ENCODE data around the gene ANKRD17. TPM values are rescaled to one million over a fixed set of nuclear protein-coding genes. Genes with fewer than 3 reads are reported as not detected.

The ANKRD17 gene
- total RNA-seq, 1 experiment from 2014 or later, result 66.8 TPM

DNA sequence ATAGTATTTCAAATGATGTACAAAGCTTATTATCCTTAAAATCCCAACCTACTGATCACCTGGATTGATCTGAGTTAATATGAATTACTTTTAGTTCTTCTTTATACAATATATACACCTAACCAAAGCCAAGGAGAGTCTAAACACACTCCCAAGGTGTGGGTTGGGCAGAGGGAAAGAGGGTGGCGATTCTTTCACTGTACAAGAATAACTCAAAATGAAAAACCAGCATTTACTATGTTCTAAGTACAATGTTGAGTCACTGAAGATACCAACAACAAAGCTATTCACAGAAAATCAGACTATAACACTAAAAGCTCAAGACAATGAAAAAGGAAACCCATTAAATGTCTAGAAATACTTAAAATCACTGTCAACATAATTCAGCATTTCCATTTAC, 46.6 kb downstream of the ANKRD17 start:
- no peak overlapping the region for H3K27ac Mint-ChIP-seq (ENCODE audit: unreplicated experiment)
- Histone ChIP-seq H3K4me3 (ENCODE audit: low read depth, low read length) (no peak overlapping the region), H3K9me3 (no peaks in the 10 kb centered on the region), H3K36me3 (ENCODE audit: control insufficient read depth, insufficient read depth, low read length) (no peaks in the 10 kb centered on the region), H3K4me1 (no peaks in the 10 kb centered on the region), H3K27me3 (replicated peaks; ENCODE audit: control insufficient read depth, insufficient read depth, low read length) (no peaks in the 10 kb centered on the region)
- no peak overlapping the region for H3K4me3 Mint-ChIP-seq (ENCODE audit: unreplicated experiment)
- no peaks in the 10 kb centered on the region for H3K27me3 Mint-ChIP-seq (ENCODE audit: insufficient read depth, unreplicated experiment)
- TF ChIP-seq, protein P1, sequence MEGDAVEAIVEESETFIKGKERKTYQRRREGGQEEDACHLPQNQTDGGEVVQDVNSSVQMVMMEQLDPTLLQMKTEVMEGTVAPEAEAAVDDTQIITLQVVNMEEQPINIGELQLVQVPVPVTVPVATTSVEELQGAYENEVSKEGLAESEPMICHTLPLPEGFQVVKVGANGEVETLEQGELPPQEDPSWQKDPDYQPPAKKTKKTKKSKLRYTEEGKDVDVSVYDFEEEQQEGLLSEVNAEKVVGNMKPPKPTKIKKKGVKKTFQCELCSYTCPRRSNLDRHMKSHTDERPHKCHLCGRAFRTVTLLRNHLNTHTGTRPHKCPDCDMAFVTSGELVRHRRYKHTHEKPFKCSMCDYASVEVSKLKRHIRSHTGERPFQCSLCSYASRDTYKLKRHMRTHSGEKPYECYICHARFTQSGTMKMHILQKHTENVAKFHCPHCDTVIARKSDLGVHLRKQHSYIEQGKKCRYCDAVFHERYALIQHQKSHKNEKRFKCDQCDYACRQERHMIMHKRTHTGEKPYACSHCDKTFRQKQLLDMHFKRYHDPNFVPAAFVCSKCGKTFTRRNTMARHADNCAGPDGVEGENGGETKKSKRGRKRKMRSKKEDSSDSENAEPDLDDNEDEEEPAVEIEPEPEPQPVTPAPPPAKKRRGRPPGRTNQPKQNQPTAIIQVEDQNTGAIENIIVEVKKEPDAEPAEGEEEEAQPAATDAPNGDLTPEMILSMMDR (IDR thresholded peaks at IDR 0.05; ENCODE audit: insufficient read depth in 1 of 2, low read depth in 1 of 2, low read length in 1 of 2, severe bottlenecking in 1 of 2, unreplicated experiment in 1 of 2), result no peak
- ChIA-PET POLR2A (no interaction called here), CTCF (no interaction called here)
- DNase-seq, result no peak
- H3K9me3 Mint-ChIP-seq (ENCODE audit: unreplicated experiment), result no peaks in the 10 kb centered on the region
- intact Hi-C loops (cut with micrococcal nuclease; ENCODE audit: unreplicated experiment), result no loop called here
- no TSS peak for BruUV-seq (replicated peaks)
- peaks cover 7% of the 10 kb centered on the region for H3K4me1 Mint-ChIP-seq (ENCODE audit: low read depth, unreplicated experiment)
- H3K36me3 Mint-ChIP-seq (ENCODE audit: insufficient read depth, unreplicated experiment), result no peaks in the 10 kb centered on the region

DNA sequence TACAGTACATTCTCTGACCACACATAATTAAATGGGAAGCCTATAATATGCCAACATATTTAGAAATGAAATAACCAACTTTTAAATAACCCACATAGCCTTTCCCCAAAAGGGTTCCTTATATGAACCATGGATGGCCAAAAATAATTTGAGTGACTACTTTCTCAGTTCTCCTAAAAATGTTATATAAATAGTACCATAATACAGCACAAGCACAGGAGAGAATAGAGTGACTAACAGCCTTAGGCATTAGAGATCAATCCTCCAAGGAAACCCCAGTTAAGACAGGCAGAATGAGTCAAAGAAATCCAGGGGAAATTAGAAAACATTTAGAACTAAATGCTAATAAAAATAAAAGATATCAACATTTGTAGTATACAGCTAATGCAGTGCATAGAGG, 50.2 kb downstream of the ANKRD17 start:
- TF ChIP-seq, protein P1 (IDR thresholded peaks at IDR 0.05; ENCODE audit: insufficient read depth in 1 of 2, low read depth in 1 of 2, low read length in 1 of 2, severe bottlenecking in 1 of 2, unreplicated experiment in 1 of 2), result no peak
- Histone ChIP-seq H3K27me3 (replicated peaks; ENCODE audit: control insufficient read depth, insufficient read depth, low read length) (no peaks in the 10 kb centered on the region), H3K4me1 (no peaks in the 10 kb centered on the region), H3K36me3 (ENCODE audit: control insufficient read depth, insufficient read depth, low read length) (no peaks in the 10 kb centered on the region), H3K9me3 (no peaks in the 10 kb centered on the region), H3K4me3 (ENCODE audit: low read depth, low read length) (no peak overlapping the region)
- intact Hi-C loops (cut with micrococcal nuclease; ENCODE audit: unreplicated experiment), result no loop called here
- BruUV-seq (replicated peaks), result no TSS peak
- ChIA-PET POLR2A (no interaction called here), CTCF (no interaction called here)
- H3K36me3 Mint-ChIP-seq (ENCODE audit: insufficient read depth, unreplicated experiment), result no peaks in the 10 kb centered on the region
- no peak overlapping the region for H3K4me3 Mint-ChIP-seq (ENCODE audit: unreplicated experiment)
- H3K27ac Mint-ChIP-seq (ENCODE audit: unreplicated experiment), result no peak overlapping the region
- H3K9me3 Mint-ChIP-seq (ENCODE audit: unreplicated experiment), result no peaks in the 10 kb centered on the region
- H3K27me3 Mint-ChIP-seq (ENCODE audit: insufficient read depth, unreplicated experiment), result no peaks in the 10 kb centered on the region
- no peak for DNase-seq
- peaks cover 7% of the 10 kb centered on the region for H3K4me1 Mint-ChIP-seq (ENCODE audit: low read depth, unreplicated experiment)

DNA sequence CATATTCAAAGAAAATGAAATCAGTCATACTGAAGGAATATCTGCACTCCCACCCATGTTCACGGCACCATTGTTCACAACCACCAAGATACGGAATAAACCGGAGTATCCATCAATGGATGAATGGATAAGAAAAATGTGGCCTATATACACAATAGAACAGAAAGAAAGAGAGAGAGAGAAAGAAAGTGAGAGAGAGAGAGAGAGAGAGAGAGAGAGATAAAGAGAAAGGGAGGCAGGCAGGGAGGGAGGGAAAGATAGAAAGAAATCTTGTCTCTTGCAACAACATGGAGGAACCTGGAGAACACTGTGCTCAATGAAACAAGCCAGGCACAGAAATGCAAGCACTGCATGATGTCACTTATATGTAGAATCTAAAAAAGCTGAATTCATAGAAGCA, 52.4 kb downstream of the ANKRD17 start:
- Mint-ChIP-seq H3K27ac (ENCODE audit: unreplicated experiment) (no peak overlapping the region), H3K4me1 (ENCODE audit: low read depth, unreplicated experiment) (peaks cover 14% of the 10 kb centered on the region), H3K36me3 (ENCODE audit: insufficient read depth, unreplicated experiment) (peaks cover 7% of the 10 kb centered on the region), H3K27me3 (ENCODE audit: insufficient read depth, unreplicated experiment) (no peaks in the 10 kb centered on the region), H3K4me3 (ENCODE audit: unreplicated experiment) (no peak overlapping the region), H3K9me3 (ENCODE audit: unreplicated experiment) (no peaks in the 10 kb centered on the region)
- Histone ChIP-seq H3K27me3 (replicated peaks; ENCODE audit: control insufficient read depth, insufficient read depth, low read length) (no peaks in the 10 kb centered on the region), H3K9me3 (no peaks in the 10 kb centered on the region), H3K36me3 (ENCODE audit: control insufficient read depth, insufficient read depth, low read length) (no peaks in the 10 kb centered on the region), H3K4me1 (no peaks in the 10 kb centered on the region), H3K4me3 (ENCODE audit: low read depth, low read length) (no peak overlapping the region)
- ChIA-PET CTCF (no interaction called here), POLR2A (no interaction called here)
- TF ChIP-seq, protein P1 (IDR thresholded peaks at IDR 0.05; ENCODE audit: insufficient read depth in 1 of 2, low read depth in 1 of 2, low read length in 1 of 2, severe bottlenecking in 1 of 2, unreplicated experiment in 1 of 2), result no peak
- no peak for DNase-seq
- no TSS peak for BruUV-seq (replicated peaks)
- intact Hi-C loops (cut with micrococcal nuclease; ENCODE audit: unreplicated experiment), result no loop called here

Measured in Caco-2 (cell line).